HG02763 (cell line): Measurements from ENCODE around the gene LSS.

Experiments used
- ATAC-seq: cut with Tn5 transposase; IDR thresholded peaks from one replicate; pipeline ENCODE4 v1.9.1; 2021; ENCODE audit warnings: mild to moderate bottlenecking, moderate library complexity; ENCODE audit not compliant: unreplicated experiment

LSS gene

DNA sequence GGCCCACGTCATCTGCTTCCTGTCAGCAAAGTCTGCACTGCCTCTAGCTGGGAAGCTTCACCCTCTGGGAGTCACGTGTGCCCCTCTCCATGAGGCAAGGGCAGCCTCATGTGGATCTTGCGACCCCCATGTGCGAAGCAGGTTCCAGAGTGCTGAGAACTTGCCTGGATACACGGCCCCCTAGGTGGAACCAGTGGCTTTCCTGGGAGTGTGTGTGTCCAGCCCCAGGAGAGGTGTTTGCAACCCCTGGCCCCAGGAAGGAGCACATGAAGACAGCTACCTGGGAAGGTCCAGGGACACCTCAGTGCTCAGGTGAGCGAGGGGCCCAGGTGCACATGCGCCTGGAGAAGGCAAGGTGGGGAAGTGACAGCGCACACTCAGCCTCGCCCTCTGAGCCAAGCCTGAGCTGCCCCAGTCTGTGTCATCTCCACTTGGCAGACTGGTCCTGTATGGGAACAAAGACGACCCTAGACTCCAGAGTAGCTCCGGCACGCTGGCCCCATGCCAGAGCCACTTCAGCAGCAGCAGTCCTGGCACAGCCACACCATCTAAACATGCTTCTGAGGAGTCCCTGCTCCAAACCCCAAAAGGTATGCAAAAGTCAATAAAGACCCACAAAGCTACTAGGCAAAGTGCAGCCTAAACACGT, 8.9 kb downstream of the LSS start:
- ATAC-seq, result no peak

DNA sequence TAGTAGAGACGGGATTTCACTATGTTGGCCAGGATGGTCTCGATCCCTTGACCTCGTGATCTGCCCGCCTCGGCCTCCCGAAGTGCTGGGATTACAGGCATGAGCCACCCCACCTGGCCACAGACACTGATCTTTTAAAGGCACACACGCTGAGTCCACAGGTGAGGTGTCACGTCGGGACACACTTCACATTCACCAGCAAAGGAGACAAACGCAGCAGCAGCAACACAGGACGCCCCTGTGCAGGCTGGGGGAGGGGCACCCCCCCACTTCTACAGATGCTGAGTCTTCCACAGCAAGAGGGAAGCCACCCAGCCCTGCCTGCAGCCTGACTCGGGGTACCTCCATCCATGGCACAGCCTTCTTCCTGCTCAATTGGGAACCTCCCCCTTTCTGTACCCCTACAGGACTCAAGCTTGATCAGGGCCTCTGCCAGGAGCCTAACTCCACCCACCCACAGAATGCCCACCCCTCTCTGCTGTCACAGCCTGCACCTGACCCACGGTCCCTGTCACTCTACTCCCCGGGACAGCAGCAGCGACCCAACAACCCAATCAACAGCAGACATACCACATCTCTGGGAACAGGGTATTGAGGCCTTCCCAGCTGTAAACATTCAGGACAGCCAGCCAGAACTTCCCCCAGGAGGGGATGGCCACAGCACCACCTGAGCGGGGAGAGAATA, 9.5 kb downstream of the LSS start:
- no peak for ATAC-seq

DNA sequence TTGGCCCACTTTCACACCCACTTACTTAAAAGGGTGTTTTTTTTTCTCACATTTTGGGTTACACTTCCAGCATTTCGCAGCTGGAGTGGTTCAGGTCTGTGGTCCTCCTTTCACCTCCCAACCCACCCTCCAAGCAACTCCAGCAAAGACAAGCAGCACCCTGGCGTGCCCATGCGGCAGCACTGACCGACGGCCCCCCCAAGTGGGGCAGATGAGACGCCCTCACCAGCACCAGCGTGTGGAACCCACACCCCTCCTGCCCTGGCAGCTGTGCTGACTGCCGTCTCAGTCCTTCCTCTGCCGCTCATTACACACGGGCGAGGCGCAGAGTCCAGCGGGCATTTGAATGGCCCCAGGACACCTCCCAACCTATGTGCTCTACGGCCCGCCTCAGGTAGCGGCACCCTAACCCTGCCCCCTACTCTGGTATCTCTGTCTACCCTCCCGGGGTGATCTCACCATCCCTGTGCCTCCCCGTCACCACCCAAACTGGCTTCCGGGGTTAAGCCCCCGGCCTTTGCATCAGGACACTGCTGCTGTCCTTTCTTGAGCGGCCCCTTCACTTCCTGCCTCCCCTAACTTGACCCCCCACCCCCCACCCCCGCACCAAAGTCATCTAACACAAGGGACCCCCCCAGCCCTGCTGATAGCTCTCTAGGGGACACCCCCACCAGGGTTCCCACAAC, 10.9 kb downstream of the LSS start:
- no peak for ATAC-seq

DNA sequence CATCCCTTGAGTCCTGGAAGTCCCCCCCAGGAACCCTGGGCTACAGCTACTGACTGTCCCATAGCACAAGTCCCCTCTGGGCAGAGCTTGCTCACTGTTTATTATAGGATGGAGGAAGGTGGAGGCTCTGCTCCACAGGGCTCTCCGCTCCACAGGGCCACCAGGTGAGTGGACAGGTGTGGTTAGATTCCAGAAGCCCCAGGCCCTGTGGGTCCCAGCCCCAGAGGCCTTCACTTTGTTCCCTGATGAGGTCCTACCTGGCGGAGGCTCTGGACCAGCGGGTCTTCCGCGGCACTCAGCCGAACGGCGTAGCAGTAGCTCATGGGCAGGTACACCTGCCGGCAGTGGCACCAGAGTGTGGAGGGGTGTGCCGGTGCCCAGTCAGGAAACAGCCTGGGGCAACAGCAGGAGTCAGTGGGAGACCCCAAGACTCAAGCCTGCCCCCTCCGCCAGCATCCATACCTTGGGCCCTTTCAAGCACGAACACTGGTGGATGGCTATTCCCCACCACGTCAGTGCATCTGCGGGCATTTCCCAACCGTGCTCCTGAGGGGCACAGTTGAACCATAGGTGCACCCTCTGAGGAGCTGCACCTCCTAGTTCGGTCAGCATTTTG, 12.3 kb downstream of the LSS start:
- ATAC-seq, result no peak

DNA sequence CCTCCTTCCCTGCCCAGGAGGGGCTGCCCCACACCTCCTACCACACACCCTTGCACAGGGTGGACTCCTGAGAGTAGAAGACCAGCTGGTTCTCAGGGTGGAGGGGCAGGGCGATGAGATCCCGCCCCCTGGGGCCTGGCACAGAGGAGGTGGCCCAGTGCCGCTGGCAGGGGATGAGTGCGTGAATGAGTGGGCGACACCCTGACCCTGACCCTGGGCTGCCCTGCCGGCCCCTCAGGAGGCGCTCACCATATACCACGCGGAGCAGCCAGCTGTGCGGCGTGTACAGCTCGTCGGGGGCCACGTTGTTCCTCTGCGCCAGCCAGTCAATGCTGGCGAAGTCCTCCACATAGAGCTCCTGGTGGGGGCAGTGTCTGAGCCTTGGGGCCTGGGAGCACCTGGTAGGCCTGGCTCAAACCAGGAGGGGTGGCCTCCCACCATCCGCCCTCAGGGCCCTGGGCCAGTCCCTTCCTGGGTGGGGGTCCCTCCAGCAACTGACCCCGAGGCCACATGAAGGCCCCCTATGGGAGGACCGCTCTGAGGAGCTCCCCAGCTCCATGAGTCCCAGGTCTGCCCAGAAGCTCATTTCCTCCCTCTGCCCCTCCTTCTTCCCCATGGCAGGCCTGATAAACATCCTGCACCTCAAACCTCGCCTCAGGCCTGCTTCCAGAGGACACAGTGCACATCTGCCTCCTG, 13.0 kb downstream of the LSS start:
- ATAC-seq, result no peak

DNA sequence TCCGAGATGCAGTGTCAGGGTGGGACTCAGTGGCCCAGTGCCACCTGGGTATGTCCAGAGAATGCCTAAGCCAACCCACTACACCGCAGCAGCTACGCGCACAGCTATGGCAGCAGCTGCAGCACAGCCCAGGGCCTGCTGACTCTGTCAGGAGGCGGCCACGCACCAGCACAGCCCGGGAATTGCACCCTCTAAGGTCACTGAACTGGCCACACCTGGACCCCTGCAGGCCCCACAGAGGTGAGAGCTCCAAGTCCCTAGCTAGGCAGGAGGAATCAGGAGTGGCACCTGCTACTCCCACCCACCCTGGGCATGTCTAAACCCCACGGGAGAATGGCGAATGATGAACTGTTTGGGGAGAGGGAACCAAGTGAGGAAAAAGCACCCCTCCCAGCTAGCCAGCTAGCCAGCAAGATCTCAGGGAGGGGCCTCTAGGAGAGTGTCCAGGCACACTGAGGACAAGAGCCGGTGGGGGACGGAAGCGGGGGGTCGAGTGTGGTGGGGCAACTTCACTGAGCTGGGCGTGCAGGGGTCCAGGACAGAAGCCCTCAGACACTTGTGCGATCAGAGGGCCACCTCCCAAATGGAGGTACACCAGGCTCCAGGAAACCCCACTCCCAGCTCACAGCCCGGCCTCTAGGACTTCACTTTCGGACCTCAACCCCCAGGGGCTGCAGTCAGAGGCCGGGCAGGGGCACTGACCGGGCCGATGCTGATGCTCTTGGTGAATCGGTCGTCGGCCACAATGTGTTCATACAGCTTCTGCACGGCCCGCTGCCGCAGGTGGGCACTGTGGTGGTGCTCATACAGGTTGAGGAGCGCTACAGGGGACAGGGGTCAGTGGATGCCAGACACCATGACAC, 13.9 kb downstream of the LSS start:
- no peak for ATAC-seq

DNA sequence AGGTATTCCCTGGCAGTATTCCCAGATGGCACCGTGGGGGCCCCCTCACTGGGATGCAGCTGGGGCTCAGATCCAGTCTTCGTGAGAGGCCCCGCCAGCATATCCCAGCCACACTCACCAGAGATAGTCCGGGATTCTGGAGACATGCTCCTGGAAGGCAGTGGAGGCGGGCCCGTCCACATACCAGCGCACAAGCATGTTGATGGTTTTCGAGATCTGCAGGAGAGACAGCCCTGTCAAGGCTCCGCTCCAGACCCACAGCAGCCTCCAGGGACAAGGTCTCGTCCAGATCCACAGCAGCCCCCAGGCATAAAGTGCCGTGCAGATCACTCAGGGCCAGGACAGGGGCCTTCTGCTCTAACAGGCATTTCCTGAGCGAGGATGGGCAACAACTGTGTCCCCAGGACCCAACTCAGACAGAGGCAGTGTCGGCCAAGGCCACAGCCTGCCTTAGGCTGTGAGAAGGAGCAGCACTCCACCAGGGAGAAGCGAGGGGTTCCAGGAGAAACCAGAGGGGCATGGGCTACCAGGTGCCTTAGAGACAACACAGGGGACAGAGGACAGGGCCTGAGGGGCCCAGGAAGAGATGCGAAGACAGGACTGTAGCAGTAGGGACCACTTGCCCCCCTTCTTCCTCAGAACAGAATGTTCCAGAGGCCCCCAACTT, 14.8 kb downstream of the LSS start:
- ATAC-seq, result no peak

DNA sequence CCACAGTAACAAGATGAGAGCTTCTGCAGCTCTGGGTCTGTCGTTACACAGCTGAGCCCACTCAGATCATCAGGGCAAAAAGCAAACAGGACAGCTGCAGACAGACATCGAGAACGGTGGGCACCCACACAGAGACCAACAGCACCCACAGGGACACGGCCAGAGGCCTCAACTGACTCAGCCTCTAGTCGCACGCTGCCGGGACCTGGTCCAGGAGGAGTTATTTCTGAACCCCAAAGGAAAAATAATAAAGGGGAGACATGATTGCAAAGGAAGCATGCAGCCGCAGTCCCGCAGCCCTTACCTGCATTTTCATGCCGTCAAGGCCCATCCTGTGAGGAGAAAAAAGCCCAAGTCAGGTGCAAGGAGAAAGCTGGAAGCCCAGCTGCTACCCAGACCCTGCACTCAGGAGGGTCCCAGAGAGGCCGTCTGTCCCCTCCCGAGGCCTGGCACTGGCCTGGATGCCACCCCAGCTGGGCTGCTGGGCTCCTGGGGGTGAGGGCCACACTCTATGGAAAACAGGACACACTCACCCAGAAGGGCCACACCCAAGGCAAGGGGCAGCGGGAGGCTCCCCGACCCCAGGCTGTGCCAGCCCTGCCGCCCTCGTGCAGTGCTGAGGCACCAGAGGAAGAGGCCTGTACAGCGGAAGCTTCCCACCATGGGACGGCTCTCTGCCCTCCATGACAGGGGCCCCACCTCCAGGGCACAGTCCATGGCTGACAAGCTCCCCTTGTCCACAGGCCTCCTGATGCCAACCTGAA, 15.7 kb downstream of the LSS start:
- no peak for ATAC-seq

DNA sequence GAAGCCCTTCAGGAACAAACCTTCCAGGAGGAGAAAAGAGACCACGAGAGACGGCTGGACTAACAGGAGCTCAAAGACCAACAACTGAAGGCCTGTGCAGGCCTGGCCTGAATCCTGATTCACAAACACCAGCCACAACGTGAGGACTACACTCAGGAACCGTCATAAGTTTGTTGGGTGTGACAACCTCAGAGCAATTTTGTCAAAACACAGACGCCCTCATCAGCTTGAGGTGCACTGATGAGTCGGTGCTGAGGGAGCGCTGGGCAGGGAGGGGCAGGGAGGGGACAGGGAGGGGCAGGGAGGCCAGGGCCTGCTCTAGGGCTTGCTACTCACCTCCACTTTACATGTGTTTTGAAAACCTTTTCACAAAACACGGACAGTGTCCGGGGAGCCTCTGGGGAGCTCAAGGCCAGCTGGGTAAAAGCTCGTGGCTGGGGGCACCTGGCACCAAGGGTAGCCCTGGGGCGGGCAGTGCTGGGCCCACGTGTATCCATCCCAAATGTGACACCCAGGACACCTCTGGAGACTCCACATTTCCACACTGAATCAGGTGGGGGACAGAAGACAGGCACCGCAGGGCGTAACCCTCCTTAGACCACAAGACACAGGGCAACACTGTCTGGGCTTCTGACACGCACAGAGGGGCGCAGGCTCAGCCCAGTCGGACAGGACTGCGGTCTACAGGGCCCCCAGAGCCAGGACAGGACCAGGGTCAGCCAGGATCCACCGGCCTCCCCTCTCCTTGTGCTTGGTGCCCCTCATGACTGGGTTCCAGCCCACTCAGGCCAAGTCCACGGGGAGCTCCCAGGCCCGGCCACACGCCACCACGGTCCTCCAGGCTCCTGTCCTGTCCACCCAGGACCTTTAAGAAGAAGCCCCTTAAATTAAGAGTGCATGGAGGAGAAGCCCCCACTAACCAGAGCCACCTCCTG, 16.5 kb downstream of the LSS start:
- ATAC-seq, result no peak

DNA sequence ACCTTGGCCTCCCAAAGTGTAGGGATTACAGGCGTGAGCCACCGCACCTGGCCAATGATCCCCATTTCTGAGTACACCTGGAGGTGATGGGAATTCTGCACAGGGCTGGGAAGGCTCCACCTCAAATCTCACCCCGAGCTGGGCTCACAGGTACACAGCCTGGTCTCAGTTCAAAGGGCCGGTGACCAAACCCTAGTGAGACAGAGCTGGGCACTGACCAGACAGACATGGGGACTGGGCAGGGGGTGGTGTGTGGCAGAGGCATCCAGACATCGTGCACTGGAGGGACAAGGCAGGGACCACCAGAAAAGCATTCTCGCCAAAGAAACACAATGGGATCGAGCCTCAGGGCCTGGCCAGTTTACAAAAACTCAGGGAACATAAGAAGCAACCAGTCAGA, 17.2 kb downstream of the LSS start:
- ATAC-seq, result no peak

DNA sequence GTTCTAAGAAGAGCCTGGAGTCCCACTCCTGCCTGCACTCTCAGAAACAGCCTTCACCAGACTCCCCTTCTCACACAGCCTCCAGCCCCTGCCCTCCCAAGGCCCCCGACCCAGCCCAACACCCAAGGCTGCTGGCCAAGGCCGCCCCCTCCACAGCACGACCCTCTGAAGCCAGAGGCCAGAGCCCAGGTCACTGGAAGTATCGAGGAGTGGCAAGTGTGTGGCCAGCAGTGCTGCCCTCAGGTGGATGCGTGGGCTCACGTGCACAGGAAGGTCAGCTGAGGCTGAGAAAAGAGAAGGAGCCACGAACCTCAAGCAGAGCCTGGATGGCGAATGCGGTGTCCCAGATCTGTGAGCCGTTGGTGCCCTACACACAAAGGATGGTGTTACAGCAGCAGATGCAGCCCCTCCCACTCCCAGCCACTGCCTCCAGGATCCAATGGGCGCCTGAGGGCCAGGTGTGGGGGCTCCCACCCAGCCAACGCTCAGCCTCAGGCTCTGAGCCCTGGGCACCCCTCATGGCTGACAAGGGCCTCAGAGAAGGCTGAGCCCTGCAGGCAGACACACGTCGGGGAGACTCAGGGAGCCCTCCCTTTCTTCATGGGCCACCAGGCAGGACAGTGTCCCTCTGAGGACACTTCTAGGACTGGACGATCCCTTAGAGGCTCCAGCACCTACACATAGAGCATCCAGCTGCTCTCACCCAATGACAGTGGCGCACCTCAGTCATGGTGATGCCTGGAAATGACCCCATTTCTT, 18.0 kb downstream of the LSS start:
- ATAC-seq, result no peak

DNA sequence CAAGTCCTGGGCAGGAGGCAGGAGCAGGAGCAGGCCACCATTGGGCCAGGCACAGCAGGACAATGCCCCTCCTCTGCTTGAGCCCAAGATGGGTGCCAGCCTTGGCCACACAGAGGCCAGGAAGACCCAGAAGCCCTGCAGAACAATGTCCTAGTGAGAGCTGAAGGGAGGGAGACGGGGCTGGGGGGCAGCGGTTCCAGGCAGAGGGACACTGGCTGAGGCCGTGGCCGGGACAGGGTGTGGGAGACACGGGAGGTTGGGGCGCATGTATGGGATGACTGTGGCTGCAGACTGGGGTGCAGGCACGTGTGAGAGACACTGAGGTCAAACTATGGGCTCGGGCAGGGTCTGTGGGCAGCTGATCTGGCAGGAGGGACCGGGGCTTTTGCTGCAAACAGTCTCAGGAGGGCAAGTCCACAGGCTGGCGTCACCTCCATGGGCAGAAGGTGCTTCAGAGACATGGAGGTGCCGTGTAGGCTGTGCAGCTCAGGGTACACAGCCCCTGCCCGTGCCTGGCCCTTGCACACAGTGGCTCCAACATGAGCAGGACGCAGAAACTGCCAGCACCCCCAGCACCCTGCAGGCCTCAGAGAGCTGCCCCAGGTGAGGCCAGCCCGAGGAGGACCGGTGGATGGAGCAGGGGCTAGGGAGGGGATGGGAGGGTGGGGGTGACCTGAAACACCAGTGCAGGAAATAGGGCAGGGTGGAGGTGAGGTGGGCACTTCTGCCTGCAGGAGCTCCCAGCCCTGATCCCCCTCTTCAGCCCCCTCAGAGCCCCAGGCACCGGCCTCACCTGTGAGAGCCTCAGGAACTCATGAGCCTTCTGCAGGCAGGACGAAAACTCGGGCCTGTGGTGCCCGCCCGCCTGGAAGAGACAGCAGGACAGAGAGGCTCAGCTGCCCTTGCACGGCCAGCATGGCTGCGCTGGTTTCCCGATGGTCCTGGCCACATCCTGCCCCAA, 19.5 kb downstream of the LSS start:
- no peak for ATAC-seq

DNA sequence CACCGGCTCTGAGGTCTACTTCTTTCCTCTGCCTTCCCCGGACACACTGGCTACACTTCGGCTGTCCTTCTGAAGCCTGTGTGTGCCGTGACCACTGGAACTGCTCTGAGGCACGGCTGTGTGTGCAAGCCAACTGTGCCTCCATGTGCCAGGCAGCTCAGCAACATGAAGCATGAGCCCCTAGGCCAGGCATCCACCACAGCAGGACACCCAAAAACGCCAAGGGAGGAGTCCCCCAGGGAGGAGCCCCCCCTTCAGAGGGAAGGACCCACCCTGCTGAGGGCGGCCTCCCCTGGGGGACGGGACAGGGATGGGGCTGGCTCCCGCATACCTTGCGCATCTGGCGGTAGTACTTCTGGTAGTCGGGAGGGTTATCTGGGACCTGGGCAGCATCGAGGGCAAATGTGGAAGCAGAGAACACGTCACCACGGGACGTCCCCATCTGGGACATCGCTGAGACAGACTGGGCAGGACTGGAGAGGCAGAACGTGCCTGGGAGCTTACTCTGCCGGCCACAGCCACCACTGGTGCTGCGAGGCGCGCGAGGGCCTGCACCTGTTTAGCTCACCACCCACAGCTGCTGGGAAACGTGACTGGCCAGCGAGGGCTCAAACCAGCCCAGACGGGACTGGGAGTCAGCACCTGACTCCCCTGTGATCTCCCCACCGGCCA, 20.5 kb downstream of the LSS start:
- ATAC-seq, result no peak

DNA sequence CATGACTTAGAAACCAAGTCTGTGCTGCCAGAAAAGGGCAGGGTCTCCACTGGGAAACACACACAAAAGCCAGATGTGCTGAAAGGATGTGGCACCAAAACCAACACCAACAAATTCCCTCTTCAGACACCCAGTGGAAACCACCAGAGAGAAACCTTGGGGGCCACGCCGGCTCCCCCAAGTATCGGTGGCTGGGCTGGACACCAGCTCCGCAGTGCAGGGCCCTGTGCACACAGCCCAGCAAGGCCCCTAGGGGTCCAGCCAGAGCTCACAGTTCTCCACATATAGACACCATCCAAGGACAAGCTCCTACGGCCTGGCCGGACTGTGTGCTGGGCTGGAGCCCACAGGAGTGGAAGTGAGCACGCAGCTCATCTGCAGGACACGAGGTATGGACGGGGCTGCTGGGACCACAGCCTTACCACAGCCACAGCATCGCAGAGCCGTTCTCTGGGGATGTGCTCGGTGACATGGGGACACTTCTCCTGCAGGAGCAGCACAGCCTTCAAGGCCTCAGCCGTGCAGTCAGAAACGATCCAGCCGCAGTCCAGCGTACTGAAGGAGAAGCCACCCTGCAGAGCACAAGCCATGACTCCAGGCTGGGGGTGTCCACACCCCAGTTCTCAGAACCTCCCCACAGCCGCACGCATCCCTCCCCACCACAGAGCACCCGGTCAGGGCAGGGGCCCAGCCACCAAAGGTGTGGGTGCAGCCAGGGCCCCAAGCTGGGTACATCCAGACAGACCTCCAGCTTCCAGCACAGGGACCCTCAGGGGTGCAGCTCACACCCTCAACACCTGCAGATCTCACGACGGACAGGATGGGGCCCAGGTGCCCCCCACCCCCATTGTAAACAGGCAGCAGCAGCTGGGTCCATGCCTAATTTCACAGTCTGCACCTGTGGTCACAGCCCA, 21.3 kb downstream of the LSS start:
- ATAC-seq, result no peak
